Stomach (tissue), 9 donors: ENCODE data around the gene SYNJ2. TPM values are rescaled to one million over a fixed set of nuclear protein-coding genes. Genes with fewer than 3 reads are reported as not detected.

Experiments
- DNase-seq, 2 donors: peaks; one replicate each; pipeline versions ENCODE4 v3.0.0 to v3.0.0-alpha.2; 2013 to 2019
- H3K27ac ChIP-seq, 5 donors: fragments of 200-600 bp in 4 of 5; sonication (generic) in 4 of 5; one replicate each; pipeline ENCODE4 v1.5.1; 2013 to 2019; ENCODE audit warnings: mild to moderate bottlenecking in 1 of 5, moderate library complexity in 1 of 5
- H3K27me3 ChIP-seq, 3 donors: fragments of 200-600 bp; sonication (generic); one replicate each; pipeline ENCODE4 v1.5.1; 2017 to 2019; ENCODE audit warnings: mixed run types in 1 of 3
- H3K36me3 ChIP-seq, 4 donors: fragments of 200-600 bp; sonication (generic); 1 replicate in 3 of 4; 2 replicates in 1 of 4; pipeline ENCODE4 v1.5.1; 2016 to 2019
- H3K4me1 ChIP-seq, 4 donors: fragments of 200-600 bp; sonication (generic); one replicate each; pipeline ENCODE4 v1.5.1; 2016 to 2019
- H3K4me3 ChIP-seq, 4 donors: fragments of 200-600 bp; sonication (generic) in 3 of 4; one replicate each; pipeline ENCODE4 v1.5.1; 2016 to 2019; ENCODE audit warnings: mild to moderate bottlenecking in 1 of 4
- H3K9me3 ChIP-seq, 4 donors: fragments of 200-600 bp; sonication (generic); one replicate each; pipeline ENCODE4 v1.5.1; 2016 to 2019
- CTCF ChIP-seq, 7 experiments: fragments of 450-650 bp in 4 of 7; fragments of 200-600 bp in 3 of 7; sonication (generic) in 3 of 7; IDR thresholded peaks; one replicate each; pipeline ENCODE4 v1.5.1; 2016 to 2019; ENCODE audit warnings: antibody characterized with exemption in 7 of 7, control low read depth in 2 of 7, mild to moderate bottlenecking in 1 of 7
- EP300 ChIP-seq: sonication (generic); formaldehyde crosslinking; IDR thresholded peaks from one replicate; pipeline ENCODE4 v1.6.1; 2017; ENCODE audit warnings: antibody characterized with exemption
- POLR2A ChIP-seq, 4 donors: fragments of 450-650 bp; IDR thresholded peaks; one replicate each; pipeline ENCODE4 v1.6.1; 2016; ENCODE audit warnings: antibody characterized with exemption in 4 of 4, control low read depth in 2 of 4, mild to moderate bottlenecking in 1 of 4, moderate library complexity in 1 of 4
- POLR2AphosphoS5 ChIP-seq, 3 donors: sonication (generic); formaldehyde crosslinking; IDR thresholded peaks; one replicate each; pipeline ENCODE4 v1.6.1; 2016; ENCODE audit warnings: antibody characterized with exemption in 3 of 3
- WGBS, 5 donors: extraction: QIAGEN DNeasy Blood & Tissue Kit in 3 of 5; methylation state at CpG; one replicate each; pipeline versions ENCODE4 v1.1.5 to v1.1.7; 2013 to 2018; 5-methylcytosine and 5-hydroxymethylcytosine counted together
- intact Hi-C: fragments of 100-400 bp; cut with DNase I; formaldehyde crosslinking; loops from one replicate; pipeline ENCODE4 v1.15.1; 2023; ENCODE audit warnings: low total_unique reads
- polyA plus RNA-seq, 3 donors: library from polyadenylated mRNA; stranded (reverse); fragments of 200-250 nt; gene quantifications; one replicate each; pipeline ENCODE4 v1.2.3, GENCODE V29; 2013
- total RNA-seq, 5 donors: library from RNA; depleted of rRNA; stranded (reverse); fragments of >200 nt; gene quantifications; one replicate each; pipeline versions ENCODE4 v1.1.0 to v1.2.3, GENCODE V29; 2014 to 2016
- donor health status: healthy with polysubstance abuse.
- donor health status: Bipolar disorder and iron deficiency.
- donor health status: healthy.

Gene SYNJ2
- total and polyA plus RNA-seq, 8 donors: 4.7 to 41.4 (median 14.4) TPM

GRCh38 chr6:157955675-157956074 is 26.0 kb upstream of the SYNJ2 start:
- Histone ChIP-seq H3K9me3 (peaks cover 5 to 29% (median 22%) of the 10 kb centered on the region in 4 donors), H3K4me1 (peaks cover 11 to 24% (median 21%) of the 10 kb centered on the region in 4 donors), H3K4me3 (no peak overlapping the region), H3K27me3 (no peaks in the 10 kb centered on the region), H3K27ac (no peak overlapping the region), H3K36me3 (no peaks in the 10 kb centered on the region)
- WGBS, 5 donors: 87 to 93% (median 92%) methylated on average over 6 of the region's 6 CpGs
- intact Hi-C loops: no loop called here
- no peak for DNase-seq
- TF ChIP-seq EP300 (no peak), CTCF (IDR thresholded peaks at IDR 0.05) (no peak), POLR2AphosphoS5 (IDR thresholded peaks at IDR 0.05) (no peak), POLR2A (IDR thresholded peaks at IDR 0.05) (no peak)

GRCh38 chr6:157956171-157956730 is 25.4 kb upstream of the SYNJ2 start:
- no peak overlapping the region for H3K4me3 ChIP-seq
- no peak for DNase-seq
- H3K4me1 ChIP-seq: peaks cover 11 to 24% (median 21%) of the 10 kb centered on the region in 4 donors
- intact Hi-C loops: no loop called here
- peaks cover 5 to 27% (median 22%) of the 10 kb centered on the region in 4 donors for H3K9me3 ChIP-seq
- no peaks in the 10 kb centered on the region for H3K36me3 ChIP-seq
- no peak overlapping the region for H3K27ac ChIP-seq
- TF ChIP-seq POLR2A (IDR thresholded peaks at IDR 0.05) (no peak), POLR2AphosphoS5 (IDR thresholded peaks at IDR 0.05) (no peak), EP300 (no peak), CTCF (IDR thresholded peaks at IDR 0.05) (no peak)
- no peaks in the 10 kb centered on the region for H3K27me3 ChIP-seq
- 75 to 98% (median 93%) methylated on average over 9 to 12 of the region's 12 CpGs for WGBS, 5 donors

- Histone ChIP-seq H3K27me3 (no peaks in the 10 kb centered on the region), H3K4me3 (no peak overlapping the region), H3K36me3 (no peaks in the 10 kb centered on the region), H3K27ac (no peak overlapping the region), H3K4me1 (peaks cover 3 to 5% (median 4%) of the 10 kb centered on the region in 4 donors), H3K9me3 (peaks cover 5 to 27% (median 22%) of the 10 kb centered on the region in 4 donors)
- 83 to 95% (median 92%) methylated on average over 1 of the region's 1 CpG for WGBS, 5 donors
- no peak for DNase-seq
- intact Hi-C loops: no loop called here
- TF ChIP-seq POLR2A (IDR thresholded peaks at IDR 0.05) (no peak), CTCF (IDR thresholded peaks at IDR 0.05) (no peak), POLR2AphosphoS5 (IDR thresholded peaks at IDR 0.05) (no peak), EP300 (no peak)
These were observed 22.0 kb upstream of the SYNJ2 start for GRCh38 chr6:157959451-157960227.

- no peak overlapping the region for H3K4me3 ChIP-seq
- H3K27me3 ChIP-seq: no peaks in the 10 kb centered on the region
- DNase-seq: no peak
- H3K4me1 ChIP-seq: no peaks in the 10 kb centered on the region
- WGBS, 5 donors: 90 to 96% (median 91%) methylated on average over 5 of the region's 5 CpGs
- H3K27ac ChIP-seq: no peak overlapping the region
- TF ChIP-seq POLR2AphosphoS5 (IDR thresholded peaks at IDR 0.05) (no peak), EP300 (no peak), CTCF (IDR thresholded peaks at IDR 0.05) (no peak)
- H3K9me3 ChIP-seq: peaks cover 5 to 27% (median 22%) of the 10 kb centered on the region in 4 donors
- H3K36me3 ChIP-seq: no peaks in the 10 kb centered on the region
- intact Hi-C loops: no loop called here
These were observed 20.4 kb upstream of the SYNJ2 start for GRCh38 chr6:157961153-157961831.
